ENCODE data around the gene OGA. TPM values are rescaled to one million over a fixed set of nuclear protein-coding genes. Genes with fewer than 3 reads are reported as not detected.

OGA gene
- total RNA-seq, 2 experiments from 2014 or later = 125 to 130 TPM

- no peak for ATAC-seq
- intact Hi-C loops (cut with micrococcal nuclease) = loop anchor here (2.0 to 5.0 kb wide), 2 partner anchors 169 to 230 kb away; no protein-coding TSS in a partner anchor
- Mint-ChIP-seq H3K36me3 (ENCODE audit: low read depth) (peaks cover 2% of the 10 kb centered on the region), H3K4me1 (ENCODE audit: low read depth) (peaks cover 43% of the 10 kb centered on the region), H3K27me3 (peaks cover 14% of the 10 kb centered on the region), H3K27ac (no peak overlapping the region), H3K4me3 (no peak overlapping the region), H3K9me3 (no peaks in the 10 kb centered on the region)
- DNase-seq = no peak
- ChIA-PET POLR2A (interaction anchor here (0.8 to 5.1 kb wide), 6 partner anchors 9 to 275 kb away, joined by 3 to 27 read pairs (median 5); partner anchors contain the start of gene OGA), CTCF (interaction anchor here (0.7 to 10.8 kb wide), 45 partner anchors 9 to 700 kb away, joined by 3 to 200 read pairs (median 8); partner anchors contain the start of genes HPS6, NPM3 and OGA)
- TF ChIP-seq CTCF (IDR thresholded peaks at IDR 0.05) = no peak
These were observed 23.6 kb upstream of the OGA start for GRCh38 chr10:101841826-101842225.

GRCh38 chr10:101840741-101841453 is 22.7 kb upstream of the OGA start:
- TF ChIP-seq CTCF (IDR thresholded peaks at IDR 0.05) = peak; percentile 97
- ChIA-PET POLR2A (interaction anchor here (0.8 to 5.1 kb wide), 8 partner anchors 8 to 275 kb away, joined by 3 to 27 read pairs (median 4); partner anchors contain the start of gene OGA), CTCF (interaction anchor here (0.6 to 10.8 kb wide), 69 partner anchors 8 to 699 kb away, joined by 3 to 200 read pairs (median 5); partner anchors contain the start of genes HPS6, NPM3 and OGA)
- peaks cover 14% of the 10 kb centered on the region for H3K27me3 Mint-ChIP-seq
- H3K4me1 Mint-ChIP-seq (ENCODE audit: low read depth) = peaks cover 45% of the 10 kb centered on the region
- peak overlapping the region; percentile 77 for H3K4me3 Mint-ChIP-seq
- no peaks in the 10 kb centered on the region for H3K9me3 Mint-ChIP-seq
- DNase-seq (peak; percentile 85), ATAC-seq (peak; percentile 65)
- intact Hi-C loops (cut with micrococcal nuclease) = loop anchor here (2.0 to 5.0 kb wide), 2 partner anchors 170 to 231 kb away; no protein-coding TSS in a partner anchor
- no peaks in the 10 kb centered on the region for H3K36me3 Mint-ChIP-seq (ENCODE audit: low read depth)
- no peak overlapping the region for H3K27ac Mint-ChIP-seq

GRCh38 chr10:101840102-101840684 is 21.9 kb upstream of the OGA start:
- peak; percentile 58 for DNase-seq
- POLR2A ChIA-PET = interaction anchor here (0.9 to 5.1 kb wide), 4 partner anchors 12 to 50 kb away, joined by 3 to 27 read pairs (median 4); partner anchors contain the start of gene OGA
- Mint-ChIP-seq H3K27me3 (peaks cover 14% of the 10 kb centered on the region), H3K27ac (no peak overlapping the region), H3K4me1 (ENCODE audit: low read depth) (peaks cover 50% of the 10 kb centered on the region), H3K36me3 (ENCODE audit: low read depth) (no peaks in the 10 kb centered on the region), H3K4me3 (peak overlapping the region; percentile 77), H3K9me3 (no peaks in the 10 kb centered on the region)
- intact Hi-C loops (cut with micrococcal nuclease) = loop anchor here (2.0 to 5.0 kb wide), 2 partner anchors 171 to 232 kb away; no protein-coding TSS in a partner anchor
- TF ChIP-seq CTCF (IDR thresholded peaks at IDR 0.05) = no peak
- ATAC-seq = no peak
- CTCF ChIA-PET = interaction anchor here (0.6 to 10.8 kb wide), 59 partner anchors 8 to 383 kb away, joined by 3 to 200 read pairs (median 6); partner anchors contain the start of genes HPS6, NPM3 and OGA

- peaks cover 55% of the 10 kb centered on the region for H3K4me1 Mint-ChIP-seq (ENCODE audit: low read depth)
- TF ChIP-seq CTCF (IDR thresholded peaks at IDR 0.05) = no peak
These were observed 21.3 kb upstream of the OGA start for GRCh38 chr10:101839416-101840063.

More at GRCh38 chr10:101839416-101840063, 21.3 kb upstream of the OGA start:
- ChIA-PET POLR2A (interaction anchor here (0.9 to 5.1 kb wide), 3 partner anchors 12 to 21 kb away, joined by 3 to 27 read pairs (median 4); partner anchors contain the start of gene OGA), CTCF (interaction anchor here (0.9 to 10.8 kb wide), 19 partner anchors 8 to 270 kb away, joined by 3 to 200 read pairs (median 8); partner anchors contain the start of genes HPS6 and OGA)
- ATAC-seq = peak; percentile 29
- Mint-ChIP-seq H3K27ac (no peak overlapping the region), H3K9me3 (no peaks in the 10 kb centered on the region), H3K27me3 (peaks cover 14% of the 10 kb centered on the region), H3K36me3 (ENCODE audit: low read depth) (no peaks in the 10 kb centered on the region), H3K4me3 (peak overlapping the region; percentile 77)
- peak; percentile 69 for DNase-seq
- intact Hi-C loops (cut with micrococcal nuclease) = loop anchor here (2.0 to 5.0 kb wide), 2 partner anchors 171 to 233 kb away; no protein-coding TSS in a partner anchor

Measured in activated CD8-positive, alpha-beta T cell treated with anti-CD3 and anti-CD28 coated beads for 36 hours (primary cell).